ENCODE measurements around the gene NLRP6.
"Not testable (repeated sequence)": the region's sequence is repeated elsewhere in the genome, so short reads cannot be mapped to it uniquely, and the experiment has no call there.

NLRP6 gene

GRCh38 chr11:326842-327580 is 48.8 kb downstream of the NLRP6 start:
- DNase-seq = peak; percentile 78

GRCh38 chr11:327581-327923 is 49.3 kb downstream of the NLRP6 start:
- no peak for DNase-seq

- no peak for DNase-seq
These were observed 49.8 kb downstream of the NLRP6 start for GRCh38 chr11:328012-328411.

GRCh38 chr11:328516-329100 is 50.4 kb downstream of the NLRP6 start:
- DNase-seq = not testable (repeated sequence)

GRCh38 chr11:329886-330253 is 51.7 kb downstream of the NLRP6 start:
- DNase-seq = no peak

GRCh38 chr11:330307-330693 is 52.1 kb downstream of the NLRP6 start:
- DNase-seq = no peak

GRCh38 chr11:330694-331357 is 52.6 kb downstream of the NLRP6 start:
- DNase-seq = peak; percentile 30

GRCh38 chr11:331358-332060 is 53.3 kb downstream of the NLRP6 start:
- DNase-seq = no peak

- DNase-seq = no peak
These were observed 54.7 kb downstream of the NLRP6 start for GRCh38 chr11:332651-333480.

GRCh38 chr11:333616-334263 is 55.5 kb downstream of the NLRP6 start:
- DNase-seq = not testable (repeated sequence)

GRCh38 chr11:334264-334994 is 56.2 kb downstream of the NLRP6 start:
- no peak for DNase-seq
